Cardiac fibroblast (primary cell): ENCODE data around the gene PNMA8B.

Experiments
- DNase-seq, 2 donors: peaks; one replicate each; pipeline versions ENCODE4 v3.0.0 to v3.0.0-alpha.2; 2010; ENCODE audit warnings: low read depth in 2 of 2
- H3K4me3 ChIP-seq, 2 donors: replicated peaks in 1 of 2; 1 replicate in 1 of 2; 2 replicates in 1 of 2; pipeline ENCODE4 v1.5.1; 2011; ENCODE audit warnings: low read depth in 2 of 2, low read length in 2 of 2, mild to moderate bottlenecking in 2 of 2, moderate library complexity in 1 of 2
- TF ChIP-seq, protein P1 (sequence below): IDR thresholded peaks from one replicate; pipeline ENCODE4 v1.5.1; 2011; ENCODE audit warnings: low read depth, mild to moderate bottlenecking, low read length, inconsistent platforms

Gene PNMA8B

DNA sequence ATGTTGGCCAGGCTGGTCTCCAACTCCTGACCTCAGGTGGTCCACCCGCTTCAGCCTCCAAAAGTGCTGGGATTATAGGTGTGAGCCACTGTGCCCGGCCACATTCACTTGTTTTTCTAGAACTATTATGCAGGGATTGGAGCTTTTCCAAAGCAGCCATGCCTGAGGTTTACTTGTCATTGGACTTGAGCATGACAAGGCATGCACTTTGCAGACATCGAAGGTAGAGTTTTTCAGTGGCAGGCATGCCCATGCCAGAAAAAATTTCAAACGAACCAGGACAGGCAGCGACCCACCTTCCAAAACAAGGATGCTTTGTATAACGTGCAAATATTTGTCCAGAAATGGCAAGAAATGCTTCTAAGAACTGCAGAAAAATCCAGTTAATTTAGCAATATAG lies 42.0 kb downstream of the PNMA8B start:
- no peak for DNase-seq
- H3K4me3 ChIP-seq = no peak overlapping the region
- TF ChIP-seq, protein P1, sequence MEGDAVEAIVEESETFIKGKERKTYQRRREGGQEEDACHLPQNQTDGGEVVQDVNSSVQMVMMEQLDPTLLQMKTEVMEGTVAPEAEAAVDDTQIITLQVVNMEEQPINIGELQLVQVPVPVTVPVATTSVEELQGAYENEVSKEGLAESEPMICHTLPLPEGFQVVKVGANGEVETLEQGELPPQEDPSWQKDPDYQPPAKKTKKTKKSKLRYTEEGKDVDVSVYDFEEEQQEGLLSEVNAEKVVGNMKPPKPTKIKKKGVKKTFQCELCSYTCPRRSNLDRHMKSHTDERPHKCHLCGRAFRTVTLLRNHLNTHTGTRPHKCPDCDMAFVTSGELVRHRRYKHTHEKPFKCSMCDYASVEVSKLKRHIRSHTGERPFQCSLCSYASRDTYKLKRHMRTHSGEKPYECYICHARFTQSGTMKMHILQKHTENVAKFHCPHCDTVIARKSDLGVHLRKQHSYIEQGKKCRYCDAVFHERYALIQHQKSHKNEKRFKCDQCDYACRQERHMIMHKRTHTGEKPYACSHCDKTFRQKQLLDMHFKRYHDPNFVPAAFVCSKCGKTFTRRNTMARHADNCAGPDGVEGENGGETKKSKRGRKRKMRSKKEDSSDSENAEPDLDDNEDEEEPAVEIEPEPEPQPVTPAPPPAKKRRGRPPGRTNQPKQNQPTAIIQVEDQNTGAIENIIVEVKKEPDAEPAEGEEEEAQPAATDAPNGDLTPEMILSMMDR = no peak

DNA sequence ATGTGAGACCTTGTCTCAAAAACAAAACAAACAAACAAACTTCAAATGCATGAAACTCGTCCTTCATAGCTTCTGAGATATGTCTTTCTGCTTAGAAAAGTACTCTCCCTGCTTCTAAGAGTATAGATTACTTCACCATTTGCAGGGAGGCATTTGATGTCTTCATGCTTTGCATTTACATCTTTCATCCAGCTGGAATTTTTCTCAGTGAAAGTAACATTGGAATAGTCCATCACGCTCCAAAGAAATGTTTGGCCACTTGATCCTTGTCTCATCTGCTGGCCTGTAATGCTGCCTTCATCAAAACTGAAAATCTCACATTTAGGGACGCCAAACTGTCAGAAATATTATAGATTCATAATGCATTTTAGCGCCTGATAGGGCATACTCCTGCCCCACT lies 43.5 kb downstream of the PNMA8B start:
- TF ChIP-seq, protein P1 = no peak
- H3K4me3 ChIP-seq = no peak overlapping the region
- DNase-seq = no peak

DNA sequence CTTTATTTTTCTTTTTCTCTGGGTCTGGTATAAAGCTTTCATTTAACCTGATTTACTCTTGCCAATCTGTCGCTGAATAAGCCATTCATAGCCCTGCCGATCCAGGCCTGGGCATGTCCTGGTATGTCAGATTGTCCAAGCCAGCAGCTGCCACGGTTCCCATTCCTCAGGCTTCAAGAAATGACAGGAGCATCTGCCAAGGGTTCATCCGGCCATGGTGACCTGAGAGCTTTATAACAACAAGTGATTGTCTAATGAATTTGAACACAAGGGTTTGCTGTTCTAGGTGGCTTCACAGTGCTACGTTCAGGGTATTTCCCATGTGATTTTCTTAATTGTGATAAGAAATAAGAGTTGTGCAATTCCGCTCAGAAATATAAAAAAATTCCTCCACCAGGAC lies 44.3 kb downstream of the PNMA8B start:
- no peak for DNase-seq
- TF ChIP-seq, protein P1 = no peak
- H3K4me3 ChIP-seq = no peak overlapping the region

DNA sequence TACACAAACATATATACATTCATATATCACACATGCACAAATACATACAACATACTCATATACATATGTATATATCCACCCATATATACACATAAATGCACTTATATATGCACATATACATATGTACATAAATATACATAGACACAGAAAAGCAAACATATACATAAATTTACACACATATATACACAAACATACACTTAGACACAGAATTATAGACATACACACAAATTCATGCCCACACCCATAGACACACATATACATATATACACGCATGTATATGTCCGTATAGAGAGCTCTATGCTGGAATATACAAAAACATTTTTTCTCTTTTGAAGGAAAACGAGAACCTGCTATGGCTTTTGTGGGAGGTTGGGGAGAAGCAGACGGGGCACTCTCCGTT lies 44.9 kb downstream of the PNMA8B start:
- TF ChIP-seq, protein P1 = no peak
- no peak overlapping the region for H3K4me3 ChIP-seq
- no peak for DNase-seq

DNA sequence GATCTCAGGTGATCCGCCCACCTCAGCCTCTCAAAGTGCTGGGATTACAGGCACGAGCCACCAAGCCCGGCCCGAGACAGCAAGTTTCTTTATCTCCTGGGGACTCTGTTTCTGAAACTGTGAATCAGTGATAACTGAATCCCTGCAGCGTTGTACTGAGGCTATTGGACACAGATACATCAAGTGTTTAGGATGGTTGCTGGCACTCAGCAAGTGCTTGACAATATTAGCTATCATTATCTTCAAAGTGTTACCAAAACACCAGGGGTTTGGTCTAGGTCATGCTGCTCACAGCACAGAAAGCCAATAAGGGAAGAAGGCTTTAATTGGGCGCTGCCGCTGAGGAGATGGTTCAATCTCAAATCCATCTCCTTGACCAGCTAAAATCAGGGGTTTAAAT lies 46.4 kb downstream of the PNMA8B start:
- TF ChIP-seq, protein P1 = no peak
- no peak for DNase-seq
- H3K4me3 ChIP-seq = no peak overlapping the region

DNA sequence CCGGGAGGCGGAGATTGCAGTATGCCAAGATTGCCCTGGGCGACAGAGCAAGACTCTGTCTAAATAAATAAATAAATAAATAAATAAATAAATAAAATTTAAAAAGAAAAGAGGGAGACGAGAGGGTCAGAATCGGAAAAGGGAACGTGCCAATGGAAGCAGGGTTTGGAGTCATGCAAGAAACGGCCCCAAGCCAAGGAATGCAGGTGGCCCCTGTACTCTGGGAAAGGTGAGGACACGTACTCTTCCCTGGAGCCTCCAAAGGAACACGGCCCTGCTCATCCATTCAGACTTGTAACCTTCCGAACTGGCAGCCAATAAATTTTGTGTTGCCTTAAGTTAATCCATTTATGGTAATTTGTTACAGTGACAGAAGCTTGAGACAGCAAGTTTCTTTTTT lies 47.1 kb downstream of the PNMA8B start:
- DNase-seq = no peak

DNA sequence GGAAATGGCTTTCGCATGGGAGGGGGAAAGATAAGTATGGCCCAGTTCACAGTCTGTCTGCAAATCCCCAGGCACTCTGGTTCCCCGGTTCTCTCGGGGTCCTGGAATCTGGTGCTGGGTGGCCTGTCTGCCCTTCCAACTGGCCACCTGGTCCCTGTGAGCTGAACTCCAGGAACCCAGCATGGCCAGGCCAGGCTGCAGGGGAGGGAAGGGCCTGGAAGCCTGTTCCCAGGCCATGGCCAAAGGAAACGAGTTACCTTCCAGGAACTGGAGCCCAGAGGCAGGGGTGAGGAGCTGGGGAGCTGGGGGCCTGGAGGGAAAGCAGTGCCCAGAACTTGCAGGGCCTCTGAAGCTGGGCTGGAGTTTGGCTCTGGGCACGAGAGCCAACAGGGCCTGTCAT lies 47.8 kb downstream of the PNMA8B start:
- TF ChIP-seq, protein P1 = no peak
- DNase-seq = no peak
- no peak overlapping the region for H3K4me3 ChIP-seq

More for the DNA sequence above, 47.1 kb downstream of the PNMA8B start:
- no peak overlapping the region for H3K4me3 ChIP-seq
- TF ChIP-seq, protein P1 = no peak
